ENCODE results near the gene TAPBPL.
"Not testable (repeated sequence)": the region's sequence is repeated elsewhere in the genome, so short reads cannot be mapped to it uniquely, and the experiment has no call there.

- not testable (repeated sequence) for TF ChIP-seq CTCF (IDR thresholded peaks at IDR 0.05; ENCODE audit: borderline replicate concordance, extremely low read depth, low read length, poor library complexity, severe bottlenecking); EZH2 (IDR thresholded peaks at IDR 0.05; ENCODE audit: borderline replicate concordance, low read depth, low read length, severe bottlenecking)
Measured at GRCh38 chr12:6475233-6475975, 23.6 kb downstream of the TAPBPL start.

Data from DND-41 (cell line).